DND-41 (cell line): Measurements from ENCODE around the gene CHID1.

Experiments
- ATAC-seq: fragments of 200-7000 bp; cut with Tn5 transposase; 3 replicates; pipeline ENCODE4 v1.9.1; 2021; ENCODE audit warnings: low read depth; ENCODE audit not compliant: insufficient read depth
- DNase-seq: peaks from one replicate; pipeline ENCODE4 v3.0.0-alpha.2; 2020
- H2AFZ ChIP-seq: 2 replicates; pipeline ENCODE4 v1.6.0; 2012; ENCODE audit warnings: low read depth, low read length
- H3K27ac ChIP-seq: 2 replicates; pipeline ENCODE4 v1.5.1; 2012; ENCODE audit warnings: low read length, inconsistent platforms
- H3K27me3 ChIP-seq: fragments of 200-600 bp; sonication (generic); 2 replicates; pipeline ENCODE4 v1.6.0; 2012; ENCODE audit warnings: low read length, mild to moderate bottlenecking, inconsistent platforms; ENCODE audit not compliant: insufficient read depth, poor library complexity
- H3K36me3 ChIP-seq: 2 replicates; pipeline ENCODE4 v1.5.1; 2012; ENCODE audit warnings: low read length, inconsistent platforms; ENCODE audit not compliant: insufficient read depth
- H3K4me1 ChIP-seq: 2 replicates; pipeline ENCODE4 v1.5.1; 2012; ENCODE audit warnings: mild to moderate bottlenecking, low read length; ENCODE audit not compliant: insufficient read depth
- H3K4me2 ChIP-seq: 2 replicates; pipeline ENCODE4 v1.6.0; 2012; ENCODE audit warnings: mild to moderate bottlenecking, moderate library complexity, low read length, inconsistent platforms; ENCODE audit not compliant: insufficient read depth
- H3K4me3 ChIP-seq, 2 experiments: fragments of 200-600 bp in 1 of 2; shearing (Covaris generic) in 1 of 2; 2 replicates each; pipeline ENCODE4 v1.5.1; 2012 to 2016; ENCODE audit warnings: inconsistent platforms in 2 of 2, low read length in 2 of 2, mild to moderate bottlenecking in 2 of 2, low read depth in 1 of 2, moderate library complexity in 1 of 2
- H3K79me2 ChIP-seq: 2 replicates; pipeline ENCODE4 v1.6.0; 2012; ENCODE audit warnings: low read length, inconsistent platforms; ENCODE audit not compliant: insufficient read depth
- H3K9ac ChIP-seq: 2 replicates; pipeline ENCODE4 v1.6.0; 2012; ENCODE audit warnings: low read depth, mild to moderate bottlenecking, inconsistent platforms, low read length, moderate library complexity
- H3K9me3 ChIP-seq: 2 replicates; pipeline ENCODE4 v1.5.1; 2012; ENCODE audit warnings: low read length, moderate library complexity, mild to moderate bottlenecking, inconsistent platforms; ENCODE audit not compliant: insufficient read depth, severe bottlenecking
- H4K20me1 ChIP-seq: 2 replicates; pipeline ENCODE4 v1.6.0; 2012; ENCODE audit warnings: low read length; ENCODE audit not compliant: insufficient read depth
- EZH2 ChIP-seq: IDR thresholded peaks from 3 replicates; pipeline ENCODE4 v1.6.1; 2012; ENCODE audit warnings: borderline replicate concordance, low read depth, mild to moderate bottlenecking, moderate library complexity, low read length, inconsistent platforms; ENCODE audit not compliant: severe bottlenecking
- TF ChIP-seq, protein P1 (sequence below): IDR thresholded peaks from 2 replicates; pipeline ENCODE4 v1.5.1; 2012; ENCODE audit warnings: borderline replicate concordance, low read length, moderate library complexity, mild to moderate bottlenecking; ENCODE audit not compliant: poor library complexity, severe bottlenecking; ENCODE audit errors: extremely low read depth

Gene CHID1

DNA sequence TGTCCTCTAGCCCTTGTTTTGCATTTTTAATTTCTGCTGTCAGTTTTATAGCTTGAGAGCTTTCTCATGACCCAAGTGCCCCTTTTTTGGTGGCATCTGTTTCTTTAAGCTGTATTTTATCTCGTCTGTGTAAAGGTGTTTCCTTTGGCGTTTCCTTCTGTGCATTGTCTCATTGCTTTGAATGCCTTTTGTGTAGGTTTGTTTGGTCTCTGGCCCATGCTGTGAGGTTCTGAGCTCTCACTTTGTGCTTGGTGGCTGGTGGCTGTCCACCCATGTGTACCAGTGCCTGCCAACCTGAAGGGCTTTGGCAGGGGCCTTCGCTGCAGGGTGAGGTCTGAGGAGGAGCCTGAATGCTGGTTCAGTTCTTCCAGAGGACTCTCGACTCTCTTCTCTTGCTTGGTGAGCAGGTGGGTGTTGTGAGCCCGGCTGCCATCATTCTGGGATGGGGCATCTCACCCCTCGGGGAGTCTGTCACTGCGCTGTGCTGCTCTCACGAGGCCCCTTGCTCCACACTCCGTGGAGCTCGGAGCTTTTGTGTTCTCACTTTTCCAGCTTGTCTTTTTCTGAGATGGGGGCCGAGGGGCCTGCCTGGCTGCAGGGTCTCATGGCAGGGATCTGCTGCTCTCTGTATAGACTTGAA lies 30.0 kb upstream of the CHID1 start:
- Histone ChIP-seq H3K9me3 (no peaks in the 10 kb centered on the region), H3K79me2 (peaks cover 74% of the 10 kb centered on the region), H3K36me3 (peaks cover 8% of the 10 kb centered on the region; the same call in 1 of the 2 replicates), H4K20me1 (peaks cover 50% of the 10 kb centered on the region), H3K9ac (no peak overlapping the region), H3K27ac (no peak overlapping the region), H3K27me3 (no peaks in the 10 kb centered on the region), H2AFZ (no peak overlapping the region), H3K4me3 (no peak overlapping the region), H3K4me1 (no peaks in the 10 kb centered on the region), H3K4me2 (no peak overlapping the region)
- DNase-seq, result no peak
- TF ChIP-seq, protein P1, sequence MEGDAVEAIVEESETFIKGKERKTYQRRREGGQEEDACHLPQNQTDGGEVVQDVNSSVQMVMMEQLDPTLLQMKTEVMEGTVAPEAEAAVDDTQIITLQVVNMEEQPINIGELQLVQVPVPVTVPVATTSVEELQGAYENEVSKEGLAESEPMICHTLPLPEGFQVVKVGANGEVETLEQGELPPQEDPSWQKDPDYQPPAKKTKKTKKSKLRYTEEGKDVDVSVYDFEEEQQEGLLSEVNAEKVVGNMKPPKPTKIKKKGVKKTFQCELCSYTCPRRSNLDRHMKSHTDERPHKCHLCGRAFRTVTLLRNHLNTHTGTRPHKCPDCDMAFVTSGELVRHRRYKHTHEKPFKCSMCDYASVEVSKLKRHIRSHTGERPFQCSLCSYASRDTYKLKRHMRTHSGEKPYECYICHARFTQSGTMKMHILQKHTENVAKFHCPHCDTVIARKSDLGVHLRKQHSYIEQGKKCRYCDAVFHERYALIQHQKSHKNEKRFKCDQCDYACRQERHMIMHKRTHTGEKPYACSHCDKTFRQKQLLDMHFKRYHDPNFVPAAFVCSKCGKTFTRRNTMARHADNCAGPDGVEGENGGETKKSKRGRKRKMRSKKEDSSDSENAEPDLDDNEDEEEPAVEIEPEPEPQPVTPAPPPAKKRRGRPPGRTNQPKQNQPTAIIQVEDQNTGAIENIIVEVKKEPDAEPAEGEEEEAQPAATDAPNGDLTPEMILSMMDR, result no peak
- ATAC-seq, result no peak

DNA sequence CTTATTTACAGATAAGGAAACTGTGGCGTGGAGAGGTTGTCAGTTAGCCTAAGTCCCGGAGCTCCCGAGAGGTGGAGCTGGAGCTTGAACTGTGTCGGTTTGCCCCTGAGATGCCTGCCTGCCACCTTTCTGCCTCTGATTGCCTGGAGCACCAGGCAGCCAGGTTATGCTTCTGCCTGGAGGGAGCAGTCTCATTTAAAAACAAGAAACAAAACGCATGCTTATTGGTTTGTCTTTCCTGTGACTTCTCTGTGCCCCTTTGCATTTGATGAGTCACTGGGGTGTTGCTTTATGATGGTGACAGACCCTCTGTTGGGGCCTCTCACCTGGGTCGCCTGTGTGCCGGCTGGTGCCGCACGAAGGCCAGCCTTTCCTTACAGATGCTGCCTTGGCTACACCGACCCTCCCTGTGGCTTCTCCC lies 27.2 kb upstream of the CHID1 start:
- Histone ChIP-seq H3K79me2 (peaks cover 84% of the 10 kb centered on the region), H3K27ac (no peak overlapping the region), H3K27me3 (no peaks in the 10 kb centered on the region), H3K9ac (no peak overlapping the region), H4K20me1 (peaks cover 46% of the 10 kb centered on the region), H3K36me3 (no peaks in the 10 kb centered on the region), H3K9me3 (no peaks in the 10 kb centered on the region), H3K4me2 (no peak overlapping the region), H3K4me1 (no peaks in the 10 kb centered on the region), H2AFZ (no peak overlapping the region), H3K4me3 (no peak overlapping the region)
- ATAC-seq (no peak), DNase-seq (no peak)
- no peak for TF ChIP-seq EZH2
- TF ChIP-seq, protein P1, result no peak

DNA sequence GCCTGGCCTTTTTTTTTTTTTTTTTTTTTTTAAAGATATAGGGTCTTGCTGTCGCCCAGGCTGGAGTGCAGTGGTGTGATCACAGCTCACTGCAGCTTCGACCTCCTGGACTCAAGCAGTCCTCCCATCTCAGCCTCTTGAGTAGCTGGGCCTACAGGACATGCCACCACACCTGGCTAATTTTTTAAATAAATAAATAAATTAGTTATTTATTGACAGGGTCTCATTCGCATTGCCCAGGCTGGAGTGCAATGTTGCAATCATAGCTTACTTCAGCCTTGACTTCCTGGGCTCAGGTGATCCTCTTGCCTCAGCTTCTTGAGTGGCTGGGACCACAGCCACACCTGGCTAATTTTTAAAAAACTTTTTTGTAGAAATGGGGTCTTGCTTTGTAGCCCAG lies 25.6 kb upstream of the CHID1 start:
- Histone ChIP-seq H3K4me3 (no peak overlapping the region), H3K4me1 (no peaks in the 10 kb centered on the region), H3K27me3 (no peaks in the 10 kb centered on the region), H3K9ac (no peak overlapping the region), H3K79me2 (peaks cover 84% of the 10 kb centered on the region), H3K4me2 (no peak overlapping the region), H2AFZ (no peak overlapping the region), H3K27ac (no peak overlapping the region), H4K20me1 (peaks cover 45% of the 10 kb centered on the region), H3K9me3 (no peaks in the 10 kb centered on the region), H3K36me3 (no peaks in the 10 kb centered on the region)
- ATAC-seq, result no peak
- DNase-seq, result no peak
- no peak for TF ChIP-seq EZH2
- TF ChIP-seq, protein P1, result no peak

DNA sequence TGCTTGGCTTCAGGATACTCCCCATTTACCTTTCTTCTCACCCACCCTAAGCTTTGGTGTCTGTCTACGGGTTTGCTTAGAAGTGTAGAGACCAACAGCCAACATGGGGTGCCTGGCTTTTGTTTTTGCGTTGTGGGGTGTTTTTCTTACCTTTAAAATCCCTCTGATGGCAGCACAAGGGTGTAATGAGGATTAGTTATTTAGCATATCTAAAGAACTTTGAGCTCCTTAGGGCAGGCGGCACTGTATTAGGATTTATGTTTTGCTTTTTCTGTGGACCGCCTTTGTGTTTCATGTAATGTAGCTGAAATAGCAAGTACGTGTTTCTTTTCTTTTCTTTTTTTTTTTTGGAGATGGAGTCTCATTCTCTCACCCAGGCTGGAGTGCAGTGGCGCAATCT lies 23.9 kb upstream of the CHID1 start:
- no peak for DNase-seq
- Histone ChIP-seq H3K36me3 (no peaks in the 10 kb centered on the region), H4K20me1 (peaks cover 43% of the 10 kb centered on the region), H3K27ac (no peak overlapping the region), H2AFZ (no peak overlapping the region), H3K27me3 (no peaks in the 10 kb centered on the region), H3K4me3 (no peak overlapping the region), H3K9ac (no peak overlapping the region), H3K9me3 (no peaks in the 10 kb centered on the region), H3K79me2 (peaks cover 83% of the 10 kb centered on the region), H3K4me1 (no peaks in the 10 kb centered on the region), H3K4me2 (no peak overlapping the region)
- no peak for ATAC-seq
- TF ChIP-seq EZH2, result no peak
- TF ChIP-seq, protein P1, result no peak
